ENCODE results near the gene NKX2-1.

Gene NKX2-1

DNA sequence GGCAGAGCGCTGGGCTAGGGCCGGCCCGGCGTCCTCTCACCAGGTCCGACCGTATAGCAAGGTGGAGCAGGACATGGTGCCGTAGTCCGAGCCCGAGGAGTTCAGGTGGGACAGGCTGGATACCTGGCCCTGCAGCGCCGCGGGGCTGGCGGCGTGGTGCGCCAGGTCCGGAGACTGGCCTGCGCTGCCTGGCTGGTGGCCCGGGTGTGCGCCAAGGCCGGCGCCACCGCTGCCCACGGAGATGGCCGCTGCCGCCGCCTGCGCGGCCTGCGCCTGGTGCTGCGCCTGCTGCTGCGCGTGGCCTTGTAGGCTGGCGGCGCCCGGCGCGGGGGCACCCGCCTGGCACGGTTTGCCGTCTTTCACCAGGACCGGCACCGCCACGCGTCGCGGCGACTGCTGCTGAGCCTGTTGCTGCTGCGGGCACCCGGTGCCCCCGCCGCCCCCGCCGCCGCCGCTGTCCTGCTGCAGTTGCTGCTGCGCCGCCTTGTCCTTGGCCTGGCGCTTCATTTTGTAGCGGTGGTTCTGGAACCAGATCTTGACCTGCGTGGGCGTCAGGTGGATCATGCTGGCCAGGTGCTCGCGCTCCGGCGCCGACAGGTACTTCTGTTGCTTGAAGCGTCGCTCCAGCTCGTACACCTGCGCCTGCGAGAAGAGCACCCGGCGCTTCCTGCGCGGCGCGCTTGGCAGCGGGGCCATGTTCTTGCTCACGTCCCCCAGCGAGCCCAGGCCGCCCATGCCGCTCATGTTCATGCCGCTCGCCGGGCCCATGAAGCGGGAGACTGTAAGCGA, 2.6 kb downstream of the NKX2-1 start:
- DNase-seq: no peak

DNA sequence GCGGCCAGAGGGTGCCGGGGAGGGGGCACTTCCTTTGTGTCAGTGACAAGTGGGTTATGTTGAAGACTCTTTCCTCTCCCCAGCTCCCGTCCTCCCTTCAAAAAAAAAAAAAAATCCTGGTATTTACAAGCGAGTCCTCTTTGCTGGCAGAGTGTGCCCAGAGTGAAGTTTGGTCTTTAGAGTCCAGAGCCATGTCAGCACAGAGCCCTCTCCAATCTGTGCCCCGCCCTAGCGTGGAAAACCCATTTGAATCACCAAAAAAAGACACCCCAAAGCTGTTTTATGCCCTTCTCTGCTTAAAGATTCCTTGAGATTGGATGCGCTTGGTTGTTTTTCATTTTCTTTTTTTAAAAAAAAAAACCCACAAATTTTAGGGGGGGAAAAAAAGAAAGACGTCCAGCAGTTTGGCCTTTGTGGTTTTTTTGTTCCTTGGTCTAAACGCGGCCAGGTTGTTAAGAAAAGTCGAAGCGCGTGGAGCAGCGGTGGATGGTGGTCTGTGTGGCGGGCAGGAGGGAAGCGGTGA, 3.3 kb downstream of the NKX2-1 start:
- no peak for DNase-seq

DNA sequence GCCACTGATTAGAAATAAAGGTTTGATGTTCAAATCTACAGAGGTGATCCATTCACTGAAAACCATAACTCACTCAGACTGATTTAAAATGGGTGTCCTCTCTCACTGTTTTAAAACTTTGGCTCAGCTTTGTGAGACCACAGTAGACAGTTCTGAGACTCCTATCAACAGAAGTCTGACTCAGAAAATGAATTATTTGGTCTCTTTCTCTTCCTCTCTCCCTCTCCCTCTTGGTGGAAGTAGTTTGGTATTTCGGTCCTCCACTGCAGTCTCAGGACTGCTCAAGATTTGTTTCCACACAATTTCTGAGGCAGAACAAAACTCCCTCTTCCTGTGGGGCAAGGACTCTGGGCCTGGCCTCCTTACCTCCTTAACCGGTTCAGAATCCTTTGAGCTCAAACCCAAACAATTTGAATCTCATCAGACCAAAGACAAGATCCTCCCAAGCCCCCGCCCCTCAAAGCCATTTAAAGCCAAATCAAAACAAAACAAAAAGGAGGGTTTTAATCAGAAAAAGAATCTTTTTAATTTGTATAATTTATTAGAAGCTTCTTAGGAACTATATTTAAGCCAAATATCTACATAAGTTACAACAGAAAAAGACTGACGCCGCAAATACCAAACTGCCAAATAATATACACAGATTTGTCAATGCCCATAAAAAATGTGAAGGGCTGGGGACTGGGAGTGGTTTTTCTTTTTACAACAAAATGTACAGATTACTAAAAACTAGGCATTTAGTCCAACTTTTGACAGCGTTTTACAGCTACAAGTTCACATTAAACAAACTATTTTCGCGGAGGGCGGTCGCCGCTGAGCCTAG, 3.9 kb downstream of the NKX2-1 start:
- no peak for DNase-seq

DNA sequence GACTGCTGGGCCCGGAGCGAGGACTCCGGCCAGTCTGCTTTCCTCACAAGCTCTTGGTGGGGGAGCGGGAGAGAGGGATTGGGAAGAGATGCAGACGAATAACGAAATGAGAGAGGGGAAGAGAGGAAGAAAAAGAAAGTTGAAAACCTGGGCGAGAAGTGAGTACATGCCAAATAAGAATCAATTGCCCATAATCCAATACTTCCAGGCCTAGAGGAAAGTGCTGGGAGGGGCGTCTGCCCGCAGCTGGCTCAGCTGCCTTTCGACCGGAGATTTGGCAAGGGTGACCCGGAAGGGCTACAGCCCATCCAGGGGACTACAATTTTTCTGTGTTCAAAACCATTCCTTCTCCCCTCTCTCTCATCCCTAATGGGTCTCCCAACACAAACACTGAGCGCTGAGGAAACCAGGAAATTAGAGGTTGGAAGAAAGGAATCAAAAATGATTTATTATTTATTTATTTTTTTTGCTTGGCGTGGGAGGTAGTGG, 4.9 kb downstream of the NKX2-1 start:
- DNase-seq: no peak

DNA sequence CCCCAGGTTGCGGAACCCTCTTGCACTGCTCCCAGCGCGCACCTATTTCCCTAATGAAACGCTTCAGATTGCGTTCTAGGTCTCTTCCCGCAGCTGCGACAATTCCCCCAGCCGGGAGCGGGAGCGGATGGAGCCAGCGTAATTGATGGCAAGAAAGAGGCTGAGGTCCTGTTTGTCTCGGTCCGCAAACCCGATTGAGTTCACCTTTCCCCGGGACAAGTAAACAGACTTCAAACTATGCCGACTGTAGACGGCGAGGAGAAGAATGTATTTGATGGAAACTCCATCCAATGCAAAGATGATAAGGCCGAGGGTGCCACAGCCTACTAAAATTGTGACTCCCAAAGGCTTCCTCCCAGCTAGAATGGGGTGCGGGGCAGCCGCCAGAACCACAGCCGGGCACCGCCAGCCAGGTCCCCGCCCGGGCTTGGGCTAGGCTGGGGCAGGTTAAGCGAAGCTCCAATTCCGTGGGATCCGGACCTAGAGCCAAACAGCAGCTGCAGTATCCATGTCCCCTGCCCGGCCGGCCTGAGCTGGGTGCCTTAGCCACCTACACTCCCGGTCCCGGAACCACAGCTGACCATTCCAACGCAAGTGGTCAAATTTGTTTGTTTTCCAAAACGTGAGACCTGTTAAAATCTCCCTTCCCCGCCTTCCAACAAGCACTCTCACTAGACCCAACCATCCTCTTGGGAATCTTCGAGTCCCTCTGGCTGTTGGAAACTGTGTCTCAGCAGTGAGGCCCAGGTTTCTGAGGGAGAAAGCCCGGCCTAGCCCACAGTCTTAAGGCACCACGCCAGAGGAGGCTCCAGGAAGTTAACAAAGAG, 5.5 kb downstream of the NKX2-1 start:
- DNase-seq: no peak

DNA sequence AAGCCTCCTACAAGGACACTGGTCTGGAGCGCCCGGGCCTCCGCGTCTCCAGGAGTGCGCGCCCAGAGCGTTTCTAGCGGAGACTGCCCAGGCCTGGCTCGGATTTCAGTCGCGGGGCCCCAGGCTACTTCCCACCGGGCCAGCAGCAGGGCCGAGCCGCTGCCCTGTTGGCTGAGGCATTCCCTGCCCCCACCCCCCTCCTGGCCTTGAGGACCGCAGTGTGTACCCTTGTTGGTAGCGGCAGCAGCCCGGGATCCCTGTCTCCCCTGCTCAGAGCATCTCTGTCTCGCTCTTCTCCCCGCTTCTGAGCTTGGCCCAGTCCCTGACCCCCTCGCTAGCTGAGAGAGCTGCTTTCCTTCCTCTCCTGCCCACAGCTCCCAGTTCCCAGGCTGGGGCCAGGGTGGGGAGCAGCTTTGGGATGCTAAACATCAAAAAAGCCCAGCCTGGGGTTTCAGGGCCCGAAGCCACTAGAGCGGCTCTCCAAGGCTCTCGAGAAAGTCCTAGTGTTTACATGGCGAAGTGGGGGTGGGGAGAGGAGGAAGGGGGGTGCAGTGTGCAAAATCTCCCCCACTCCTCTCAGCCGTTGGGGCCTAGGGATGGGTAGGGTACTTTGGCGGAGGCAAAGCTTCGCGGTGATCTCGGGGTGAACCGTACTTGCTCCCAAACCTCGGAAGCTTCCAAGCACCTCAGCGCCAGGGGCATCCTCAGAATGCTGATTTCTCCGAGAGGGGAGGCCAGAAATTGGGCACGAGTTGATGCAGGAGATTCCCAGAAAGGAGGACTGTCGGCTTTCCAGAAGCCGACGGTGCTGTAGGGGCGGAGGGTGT, 6.4 kb downstream of the NKX2-1 start:
- no peak for DNase-seq

DNA sequence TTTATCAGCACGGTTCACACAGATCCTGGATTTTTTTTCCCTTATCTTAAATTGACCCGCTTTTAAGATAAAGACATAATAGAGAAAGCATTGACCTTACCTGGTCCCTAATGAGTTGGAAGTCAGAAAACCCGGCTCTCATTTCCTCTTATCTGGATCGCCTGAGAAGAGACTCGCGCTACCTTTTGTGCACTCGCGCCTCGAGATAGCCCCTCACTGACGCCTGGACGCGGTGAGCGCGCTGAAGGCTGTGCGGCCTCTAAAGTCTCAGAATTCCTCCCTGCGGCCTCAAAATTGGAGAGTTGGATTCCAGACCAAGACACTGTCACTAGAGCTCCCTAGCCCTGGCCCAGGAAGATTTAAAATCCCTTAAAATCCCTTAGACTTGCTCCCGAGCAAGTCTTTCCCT, 7.0 kb downstream of the NKX2-1 start:
- no peak for DNase-seq

DNA sequence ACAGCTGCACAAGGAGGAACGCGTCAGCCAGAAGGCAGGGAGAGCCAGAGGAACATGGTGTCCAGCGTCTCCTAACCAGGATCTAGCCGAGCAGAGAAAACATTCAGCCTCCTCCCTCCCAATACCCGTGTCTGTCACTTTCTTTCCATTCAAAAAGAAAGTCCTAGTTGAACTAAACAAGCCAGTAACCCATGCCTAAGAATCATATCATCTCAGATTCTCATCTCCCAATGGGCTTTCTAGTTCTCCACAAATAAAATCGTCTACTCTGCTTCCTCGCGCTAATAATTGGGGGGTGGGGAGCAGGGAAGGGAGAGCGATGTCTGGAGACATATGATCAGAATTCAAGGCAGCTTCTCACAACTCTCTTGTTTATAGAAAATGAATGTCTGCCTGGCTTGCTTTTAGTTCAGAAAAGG, 7.4 kb downstream of the NKX2-1 start:
- no peak for DNase-seq

DNA sequence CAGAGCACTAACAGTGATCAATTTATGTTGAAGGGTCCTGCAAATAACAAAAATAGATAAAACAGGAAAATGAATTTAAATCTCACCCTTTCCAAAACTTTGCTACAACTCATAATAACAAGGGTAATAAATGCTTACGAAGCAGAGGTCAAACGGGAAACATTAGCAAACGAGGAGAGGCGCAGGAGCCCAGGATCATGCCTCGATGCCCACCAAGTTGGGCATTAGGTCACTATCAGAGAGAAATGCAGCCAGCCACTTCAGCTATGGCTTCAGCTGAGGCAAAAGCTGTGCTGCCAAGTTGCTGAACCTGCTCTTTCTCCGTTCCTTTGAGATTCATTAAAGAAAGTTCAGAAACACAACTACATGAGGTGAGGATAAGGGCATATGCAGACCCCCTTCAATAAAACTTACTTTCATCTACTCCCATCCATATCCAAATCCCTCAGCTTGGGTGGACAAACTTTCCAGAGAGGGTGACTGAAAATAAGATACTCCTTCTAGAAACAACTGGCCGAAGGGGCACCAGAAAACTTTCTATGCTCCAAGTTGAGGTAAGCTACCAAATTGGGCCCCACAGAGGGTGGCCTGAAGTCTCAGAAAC, 7.9 kb downstream of the NKX2-1 start:
- DNase-seq: no peak

DNA sequence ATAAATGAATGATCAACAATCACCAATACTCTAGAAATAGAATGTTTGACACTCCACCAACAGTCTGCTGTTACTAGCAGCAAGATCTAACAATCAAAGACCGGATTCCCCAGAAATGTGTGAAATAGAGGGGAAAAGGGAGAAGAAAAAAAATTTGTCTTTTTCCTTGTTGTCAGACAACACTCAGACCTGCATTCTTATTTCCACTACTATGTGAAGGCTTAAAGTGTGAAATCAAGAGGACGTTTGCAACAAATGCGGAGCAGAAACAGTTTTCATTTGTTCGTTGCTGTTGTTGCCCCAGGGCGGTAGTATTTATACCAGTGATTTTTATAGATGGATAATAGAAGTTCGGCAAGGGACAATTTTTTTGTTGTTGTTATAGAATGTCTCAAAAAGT, 9.2 kb downstream of the NKX2-1 start:
- no peak for DNase-seq

DNA sequence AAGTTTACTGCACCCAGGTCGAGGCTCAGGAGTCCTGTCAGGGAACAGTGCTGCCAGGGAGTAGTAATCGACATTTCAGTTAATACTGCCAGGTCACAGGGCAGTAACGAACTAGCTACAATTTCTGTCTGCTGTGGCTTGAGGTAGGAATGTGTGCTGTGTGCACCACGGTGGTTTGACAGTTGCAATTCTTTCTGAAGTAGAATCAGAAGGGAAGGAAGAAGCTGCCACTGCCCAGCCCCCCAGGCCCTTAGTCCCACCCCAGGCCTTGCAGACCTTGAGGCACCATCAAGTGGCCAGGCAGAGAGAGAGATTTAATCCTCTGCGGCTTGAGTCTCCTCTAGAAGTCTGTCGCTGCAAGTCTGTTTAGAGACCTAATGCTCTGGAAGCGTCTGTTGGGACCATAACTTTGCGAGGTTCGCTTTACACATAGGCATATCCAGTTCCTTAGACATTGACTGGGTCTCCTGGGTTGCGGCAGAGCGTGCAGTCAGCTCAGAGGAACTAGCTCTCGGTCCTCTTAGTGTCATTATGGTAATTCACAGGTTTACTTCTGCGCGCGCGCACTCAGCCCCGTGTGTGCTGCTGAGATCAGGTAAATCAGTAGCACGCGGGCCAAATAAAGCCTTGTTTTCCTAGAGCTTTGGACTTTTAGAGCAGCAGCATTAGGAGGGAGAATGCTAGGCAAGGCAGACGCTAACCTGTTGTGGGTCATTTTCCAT, 9.8 kb downstream of the NKX2-1 start:
- no peak for DNase-seq

DNA sequence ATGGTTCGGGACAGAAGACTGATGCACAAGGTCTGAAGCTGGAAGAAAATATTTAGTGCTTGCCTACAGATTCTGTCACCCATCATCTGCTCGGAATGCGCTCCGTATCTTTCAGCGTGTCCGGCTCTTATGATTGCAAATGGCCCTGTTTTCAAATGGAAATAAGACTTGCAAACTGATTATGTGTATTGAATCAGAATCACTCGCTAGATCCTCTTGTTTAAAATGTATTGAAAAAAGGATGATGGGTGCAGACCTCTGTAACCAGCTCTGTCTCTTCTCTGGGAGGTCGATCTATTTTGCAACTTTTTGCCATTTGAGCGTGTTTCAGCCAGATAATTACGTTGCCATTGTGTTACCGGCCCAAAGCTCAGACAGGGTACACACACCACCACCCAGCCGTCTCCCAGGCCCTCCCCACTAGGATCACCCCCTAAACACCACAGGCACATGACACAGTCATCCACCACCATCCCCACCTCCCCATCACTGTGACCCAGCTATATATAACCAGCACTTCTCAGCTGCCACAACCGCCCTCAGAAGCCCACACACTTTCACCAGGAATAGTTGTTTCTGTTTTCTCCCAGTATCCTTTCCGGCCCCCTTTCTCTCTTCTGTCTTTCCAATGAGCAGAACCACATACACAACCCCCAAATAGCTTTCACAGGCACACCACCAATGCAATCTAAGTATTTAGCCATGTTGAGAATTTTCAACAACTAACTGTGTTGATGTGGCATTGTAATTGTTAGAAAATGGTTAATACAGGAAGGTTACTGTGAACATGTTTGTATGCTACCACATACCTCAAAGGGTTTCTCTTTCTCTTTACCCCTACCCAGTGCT, 10.7 kb downstream of the NKX2-1 start:
- DNase-seq: no peak

DNA sequence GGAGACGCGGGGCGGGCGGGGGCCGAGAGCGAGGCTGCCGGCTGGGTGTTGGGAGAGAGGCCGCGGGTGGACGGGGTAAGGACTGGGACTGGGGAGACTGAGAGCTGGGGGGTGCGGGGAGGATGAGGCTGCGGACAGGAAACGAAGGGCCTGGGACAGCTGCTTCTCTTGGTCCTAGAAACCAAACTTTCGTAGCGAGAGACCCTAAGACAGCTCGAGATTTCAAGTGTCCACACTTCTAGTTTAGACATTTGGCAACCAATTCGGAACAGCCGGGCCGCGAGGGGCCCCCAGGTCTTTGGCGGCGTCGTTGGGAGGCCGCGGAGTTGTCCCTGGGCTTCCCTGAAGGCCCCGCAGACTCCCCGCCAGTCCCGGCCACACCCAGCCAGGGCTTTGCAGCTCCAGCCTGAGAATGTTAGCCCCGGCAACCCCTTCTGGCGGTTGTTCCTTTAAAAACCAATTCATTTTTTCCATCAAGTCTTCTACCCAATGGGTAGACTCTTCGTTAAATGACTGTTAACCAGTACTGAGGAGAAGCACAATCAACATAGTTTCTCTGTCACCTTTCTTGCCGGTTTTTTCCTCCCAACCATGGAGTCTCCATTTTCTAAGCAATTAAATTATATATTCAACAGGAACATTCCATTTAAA, 11.5 kb downstream of the NKX2-1 start:
- DNase-seq: no peak

DNA sequence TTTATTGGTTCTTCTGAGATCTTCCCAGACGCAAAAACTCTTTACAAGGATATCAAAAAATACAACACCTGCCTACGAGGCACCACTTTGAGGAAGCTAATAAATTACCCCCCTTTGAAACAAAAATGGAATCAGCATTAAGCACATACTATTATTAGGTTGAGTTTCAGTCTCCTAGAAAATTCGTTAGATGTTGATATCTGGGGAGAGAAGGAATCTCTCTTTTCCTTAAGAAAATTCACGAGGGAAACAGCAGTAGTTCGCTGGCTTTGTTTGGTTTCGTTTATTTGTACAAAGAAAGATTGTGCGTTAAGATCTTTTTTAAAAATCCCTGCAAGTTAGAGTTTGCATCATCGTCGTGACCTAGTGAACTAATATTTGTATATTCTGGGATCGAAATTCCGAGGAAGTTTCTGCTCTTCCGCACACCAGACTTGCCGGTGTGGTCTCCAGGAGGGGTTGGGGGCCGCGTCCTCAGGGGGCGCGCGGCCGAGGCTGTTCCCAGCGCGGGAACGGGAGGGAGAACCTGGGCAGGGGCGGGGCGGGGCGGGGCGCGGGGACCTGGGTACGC, 12.1 kb downstream of the NKX2-1 start:
- no peak for DNase-seq

DNA sequence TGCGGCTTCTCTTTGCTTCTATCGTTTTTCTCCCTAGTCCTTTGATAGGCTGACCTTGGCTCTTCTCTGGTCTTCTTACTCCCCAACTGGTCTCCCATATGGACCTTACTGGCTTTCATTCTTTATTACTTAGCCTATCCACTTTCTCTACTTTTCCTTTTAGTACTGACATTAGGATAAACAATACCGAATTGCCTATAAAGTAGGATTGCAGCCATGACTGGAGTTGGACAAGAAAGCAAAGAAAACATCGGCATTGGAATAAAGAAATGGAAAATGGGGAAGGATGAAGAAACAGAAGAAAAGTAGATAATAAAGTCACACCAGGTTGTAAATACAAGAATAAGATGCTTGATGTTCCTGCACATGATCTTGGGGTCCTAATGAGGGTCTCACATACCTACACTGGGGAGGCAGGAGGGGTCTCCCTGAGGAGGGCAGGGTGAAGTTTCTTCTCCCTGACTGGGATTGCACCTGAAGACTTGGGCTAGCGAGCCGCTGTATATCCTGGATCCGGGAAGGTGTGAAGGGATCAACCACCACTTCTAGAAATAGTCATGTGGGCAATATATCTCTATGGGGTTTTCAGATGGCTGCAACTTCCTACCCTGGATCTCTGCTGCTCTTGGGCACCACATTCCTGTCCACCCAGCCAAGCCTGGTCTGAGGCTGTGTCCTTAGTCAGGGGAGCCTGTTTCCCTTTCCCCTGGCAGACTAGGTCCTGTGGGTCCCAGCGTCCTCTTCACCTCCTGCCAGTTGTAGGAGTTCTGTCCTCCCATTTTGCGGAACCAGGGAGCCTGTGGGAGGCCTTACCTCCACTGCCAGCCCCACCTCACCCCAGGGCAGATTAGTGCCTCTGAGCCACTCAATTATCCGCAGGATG, 13.1 kb downstream of the NKX2-1 start:
- DNase-seq: no peak

DNA sequence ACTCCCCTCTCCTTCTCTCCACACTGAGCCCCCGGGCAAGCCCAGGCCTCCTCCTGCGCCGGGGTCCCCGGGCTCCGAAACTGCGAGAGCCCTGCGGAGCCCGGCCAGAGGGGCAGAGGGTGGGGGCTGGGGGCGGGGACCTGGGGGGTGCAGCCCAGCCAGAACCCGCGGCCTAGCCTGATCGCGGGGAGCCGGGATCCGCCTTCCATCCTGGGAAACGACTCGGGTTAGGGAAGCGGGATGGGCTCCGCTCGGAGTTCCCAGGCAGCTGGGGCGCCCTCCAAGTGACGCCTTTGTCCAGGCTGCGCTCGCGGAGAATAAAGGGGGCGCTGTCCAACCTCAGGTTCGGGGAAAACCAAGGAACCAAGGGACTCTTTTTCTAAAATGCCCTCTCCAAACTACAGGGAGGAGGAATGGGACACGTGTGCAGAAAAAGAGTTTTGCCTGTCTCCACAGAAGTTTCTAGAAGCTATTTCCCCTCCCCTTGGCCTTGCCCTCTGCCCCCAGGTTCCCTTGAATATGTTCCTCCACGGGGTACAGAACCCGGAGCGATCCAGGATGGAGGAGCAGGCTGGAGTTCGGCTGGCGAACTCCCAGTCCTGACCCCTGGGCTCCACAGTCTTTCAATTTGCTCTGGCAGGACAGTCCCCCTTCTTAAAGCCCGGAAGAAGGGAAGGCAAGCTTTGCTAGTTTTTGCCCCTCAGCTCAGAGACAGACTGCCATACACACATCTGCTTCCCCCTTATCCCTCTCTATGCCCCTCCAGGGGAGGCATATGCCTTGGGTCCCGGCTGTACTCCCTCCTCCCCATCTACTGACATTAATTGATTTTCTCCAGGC, 13.9 kb downstream of the NKX2-1 start:
- DNase-seq: no peak

Data from stimulated activated CD4-positive, alpha-beta T cell treated with anti-CD3 and anti-CD28 coated beads, Interleukin-1b, Interleukin-23, amount 100 ng/mL, for 48 hours (primary cell).